Measurements from ENCODE around the gene MRPL32. TPM values are rescaled to one million over a fixed set of nuclear protein-coding genes. Genes with fewer than 3 reads are reported as not detected.

MRPL32 gene
- total RNA-seq, 1 experiment from 2014 or later, result 101 TPM

- Histone ChIP-seq H3K14ac (ENCODE audit: insufficient read depth, low read length) (no peak overlapping the region), H2AFZ (ENCODE audit: low read length) (no peak overlapping the region), H3K18ac (ENCODE audit: insufficient read length, low read depth, low read length) (no peak overlapping the region), H4K5ac (ENCODE audit: insufficient read length, low read depth, low read length) (no peak overlapping the region), H3K56ac (ENCODE audit: insufficient read length, low read depth, low read length) (no peak overlapping the region), H3K79me1 (ENCODE audit: insufficient read depth, low read depth, low read length, poor library complexity, severe bottlenecking) (no peaks in the 10 kb centered on the region), H3K23me2 (ENCODE audit: insufficient read length, low read depth, low read length, poor library complexity, severe bottlenecking) (no peaks in the 10 kb centered on the region), H3K27me3 (ENCODE audit: insufficient read depth, low read length) (no peaks in the 10 kb centered on the region), H2AK5ac (ENCODE audit: insufficient read length, low read length) (no peak overlapping the region), H3K27ac (ENCODE audit: insufficient read length, low read depth, low read length) (no peak overlapping the region), H2BK12ac (ENCODE audit: insufficient read length, low read depth, low read length) (no peak overlapping the region), H3K9ac (ENCODE audit: extremely low read depth, insufficient read length, low read length) (no peak overlapping the region), H2BK120ac (ENCODE audit: low read depth, low read length, poor library complexity, severe bottlenecking) (no peak overlapping the region), H2BK20ac (ENCODE audit: low read depth, low read length, poor library complexity, severe bottlenecking) (no peak overlapping the region), H3T11ph (ENCODE audit: low read length) (no peak overlapping the region), H4K91ac (ENCODE audit: insufficient read length, low read depth, low read length) (no peak overlapping the region), H3K4ac (ENCODE audit: low read depth, low read length) (no peak overlapping the region), H3K4me1 (ENCODE audit: insufficient read depth, low read length) (no peaks in the 10 kb centered on the region), H4K20me1 (ENCODE audit: control insufficient read depth, insufficient read depth, insufficient read length) (no peaks in the 10 kb centered on the region), H3K23ac (ENCODE audit: insufficient read length, low read depth, low read length) (no peak overlapping the region), H2BK5ac (ENCODE audit: insufficient read length, low read length) (no peak overlapping the region), H3K4me2 (ENCODE audit: insufficient read depth, insufficient read length, low read length) (no peak overlapping the region), H3K79me2 (ENCODE audit: insufficient read depth, low read length) (no peaks in the 10 kb centered on the region), H3K9me3 (ENCODE audit: control insufficient read depth, low read depth, low read length) (no peaks in the 10 kb centered on the region), H2BK15ac (ENCODE audit: low read depth, low read length) (no peak overlapping the region), H4K8ac (replicated peaks; ENCODE audit: insufficient read length, low read depth, low read length) (no peak overlapping the region)
- 0 out of 5 replicates have a peak, but pooled peaks cover 0 to 2% of the 10 kb centered on the region in 2 experiments for H3K9me3 Mint-ChIP-seq
- no peak for DNase-seq
- no peak overlapping the region for H3K27ac Mint-ChIP-seq
- H3K4me1 Mint-ChIP-seq, result peaks cover 3 to 9% of the 10 kb centered on the region in 2 experiments; a peak in 3 of 4 replicates
- no CpG with 5 or more reads among the region's 2 CpGs for WGBS (ENCODE audit: extremely low coverage, insufficient read length, low lambda C conversion rate)
- peaks cover 0 to 2% (median 0%) of the 10 kb centered on the region in 3 experiments; a peak in 1 of 7 replicates for H3K36me3 Mint-ChIP-seq (ENCODE audit: insufficient read depth in 1 of 3, low read depth in 3 of 3)
- H3K4me3 Mint-ChIP-seq, result no peak overlapping the region
- no peaks in the 10 kb centered on the region for H3K27me3 Mint-ChIP-seq (ENCODE audit: low read depth)
- no peak for TF ChIP-seq CTCF (conservative IDR thresholded peaks at IDR 0.05)
These were observed 15.3 kb downstream of the MRPL32 start for GRCh38 chr7:42947521-42947920.

Data from H9 (cell line).